Fibroblast of peridontal ligament (primary cell): ENCODE results near the gene FXYD5.
A peak's percentile ranks its signal among the peaks of the same experiment; 100 is the strongest.

Source experiments
- DNase-seq: peaks from one replicate; pipeline ENCODE4 v3.0.0-alpha.2; 2010; ENCODE audit errors: extremely low read depth

Gene FXYD5

GRCh38 chr19:35212241-35212640 is 57.7 kb downstream of the FXYD5 start:
- no peak for DNase-seq

GRCh38 chr19:35213663-35214632 is 59.4 kb downstream of the FXYD5 start:
- DNase-seq, result peak; percentile 32

GRCh38 chr19:35214766-35215422 is 60.4 kb downstream of the FXYD5 start:
- DNase-seq, result no peak

- DNase-seq, result no peak
These were observed 61.7 kb downstream of the FXYD5 start for GRCh38 chr19:35216016-35216832.

- DNase-seq, result no peak
These were observed 62.5 kb downstream of the FXYD5 start for GRCh38 chr19:35216833-35217648.

GRCh38 chr19:35217649-35217990 is 63.1 kb downstream of the FXYD5 start:
- no peak for DNase-seq

- no peak for DNase-seq
These were observed 64.5 kb downstream of the FXYD5 start for GRCh38 chr19:35219008-35219407.
